HCT116 (cell line): ENCODE data around the gene FANK1.

Experiments
- ATF3 ChIP-seq: IDR thresholded peaks from 2 replicates; pipeline ENCODE4 v1.6.1; 2012
- CBX3 ChIP-seq: IDR thresholded peaks from 2 replicates; pipeline ENCODE4 v1.6.1; 2012; ENCODE audit warnings: low read depth
- CTCF ChIP-seq, 3 experiments: fragments of 200-600 bp in 1 of 3; sonication (generic) in 1 of 3; IDR thresholded peaks in 2 of 3; conservative IDR thresholded peaks in 1 of 3; 2 replicates each; pipeline ENCODE4 v1.5.1; 2012 to 2017; ENCODE audit warnings: low read depth in 2 of 3, low read length in 2 of 3, antibody characterized with exemption in 1 of 3, borderline replicate concordance in 1 of 3, control low read depth in 1 of 3, mild to moderate bottlenecking in 1 of 3, mixed read lengths in 1 of 3, mixed run types in 1 of 3, moderate library complexity in 1 of 3; ENCODE audit not compliant: insufficient read depth in 1 of 3
- EGR1 ChIP-seq: IDR thresholded peaks from 2 replicates; pipeline ENCODE4 v1.6.1; 2012; ENCODE audit warnings: low read depth
- EZH2 ChIP-seq: fragments of 200-600 bp; sonication (generic); IDR thresholded peaks from 2 replicates; pipeline ENCODE4 v1.6.1; 2017; ENCODE audit warnings: antibody characterized with exemption, mixed run types
- EZH2phosphoT487 ChIP-seq: fragments of 200-600 bp; IDR thresholded peaks from 2 replicates; pipeline ENCODE4 v1.6.1; 2018; ENCODE audit warnings: antibody characterized with exemption, borderline replicate concordance
- FOSL1 ChIP-seq: IDR thresholded peaks from 2 replicates; pipeline ENCODE4 v1.6.1; 2012; ENCODE audit warnings: low read depth
- MAX ChIP-seq: IDR thresholded peaks from 2 replicates; pipeline ENCODE4 v1.6.1; 2012
- POLR2A ChIP-seq: IDR thresholded peaks from 2 replicates; pipeline ENCODE4 v1.7.0; 2011; ENCODE audit warnings: borderline replicate concordance; ENCODE audit not compliant: insufficient read depth, insufficient read length; ENCODE audit errors: extremely low read depth
- POLR2AphosphoS5 ChIP-seq: IDR thresholded peaks from 2 replicates; pipeline ENCODE4 v1.6.1; 2011; ENCODE audit warnings: mild to moderate bottlenecking, low read depth, low read length, moderate library complexity
- RAD21 ChIP-seq: IDR thresholded peaks from 2 replicates; pipeline ENCODE4 v1.6.1; 2012; ENCODE audit warnings: low read depth, mild to moderate bottlenecking
- REST ChIP-seq: IDR thresholded peaks from 2 replicates; pipeline ENCODE4 v1.6.1; 2012; ENCODE audit warnings: low read depth
- SIN3A ChIP-seq: IDR thresholded peaks from 2 replicates; pipeline ENCODE4 v1.6.1; 2012; ENCODE audit warnings: low read depth
- ZBTB33 ChIP-seq: IDR thresholded peaks from 2 replicates; pipeline ENCODE4 v1.6.1; 2011; ENCODE audit warnings: mild to moderate bottlenecking, low read length, moderate library complexity; ENCODE audit not compliant: insufficient replicate concordance; ENCODE audit errors: extremely low read depth

- TF ChIP-seq CTCF (IDR thresholded peaks at IDR 0.05 in 2 of 3, conservative IDR thresholded peaks at IDR 0.05 in 1 of 3; ENCODE audit: borderline replicate concordance in 1 of 3, insufficient read depth in 1 of 3, low read depth in 2 of 3, low read length in 2 of 3) (no peak), POLR2AphosphoS5 (no peak), ZBTB33 (no peak), POLR2A (no peak), REST (no peak), MAX (no peak), EGR1 (no peak), CBX3 (no peak), EZH2 (no peak), FOSL1 (no peak), EZH2phosphoT487 (no peak), RAD21 (no peak), ATF3 (no peak), SIN3A (no peak)
These were observed 150.5 kb downstream of the FANK1 start for GRCh38 chr10:126046831-126047230.
